Keratinocyte (primary cell): ENCODE results near the gene TSPEAR. TPM values are rescaled to one million over a fixed set of nuclear protein-coding genes. Genes with fewer than 3 reads are reported as not detected.

Source experiments
- DNase-seq: peaks from one replicate; pipeline ENCODE4 v3.0.0-alpha.2; 2011; ENCODE audit warnings: low read depth, missing footprints, low spot score
- FAIRE-seq: peaks from 2 replicates; lab custom pipeline; 2011; peaks lifted over from hg19 to GRCh38; lab: Jason Lieb, UNC
- H2AFZ ChIP-seq: 2 replicates; pipeline ENCODE4 v1.6.0; 2012; ENCODE audit warnings: low read length, control low read depth, inconsistent platforms; ENCODE audit not compliant: control insufficient read depth
- H3K27ac ChIP-seq: 2 replicates; pipeline ENCODE4 v1.5.1; 2011; ENCODE audit warnings: low read length; ENCODE audit not compliant: control insufficient read depth, insufficient read depth
- H3K27me3 ChIP-seq: 3 replicates; pipeline ENCODE4 v1.6.0; 2011; ENCODE audit warnings: low read length; ENCODE audit not compliant: control insufficient read depth, insufficient read depth; ENCODE audit errors: extremely low read depth
- H3K36me3 ChIP-seq, 2 experiments: 2 replicates in 1 of 2; 3 replicates in 1 of 2; pipeline ENCODE4 v1.5.1; 2011; ENCODE audit warnings: low read length in 2 of 2, mild to moderate bottlenecking in 1 of 2; ENCODE audit not compliant: control insufficient read depth in 2 of 2, insufficient read depth in 2 of 2; ENCODE audit errors: extremely low read depth in 1 of 2
- H3K4me1 ChIP-seq: 3 replicates; pipeline ENCODE4 v1.5.1; 2011; ENCODE audit warnings: low read length; ENCODE audit not compliant: control insufficient read depth, insufficient read depth; ENCODE audit errors: extremely low read depth
- H3K4me2 ChIP-seq: 3 replicates; pipeline ENCODE4 v1.6.0; 2011; ENCODE audit warnings: low read depth, low read length; ENCODE audit not compliant: control insufficient read depth, insufficient read depth; ENCODE audit errors: extremely low read depth
- H3K4me3 ChIP-seq, 3 experiments: fragments of 200-600 bp in 1 of 3; sonication (generic) in 1 of 3; 2 replicates in 2 of 3; 3 replicates in 1 of 3; pipeline ENCODE4 v1.5.1; 2011 to 2016; ENCODE audit warnings: low read length in 3 of 3, mild to moderate bottlenecking in 3 of 3, control low read depth in 2 of 3, inconsistent platforms in 1 of 3, low read depth in 1 of 3, mixed read lengths in 1 of 3, mixed run types in 1 of 3, moderate library complexity in 1 of 3; ENCODE audit not compliant: control insufficient read depth in 2 of 3, insufficient read depth in 2 of 3; ENCODE audit errors: extremely low read depth in 1 of 3
- H3K79me2 ChIP-seq: 2 replicates; pipeline ENCODE4 v1.6.0; 2012; ENCODE audit warnings: low read length; ENCODE audit not compliant: control insufficient read depth, insufficient read depth
- H3K9ac ChIP-seq: 3 replicates; pipeline ENCODE4 v1.6.0; 2011; ENCODE audit warnings: low read length; ENCODE audit not compliant: control insufficient read depth, insufficient read depth; ENCODE audit errors: extremely low read depth
- H3K9me1 ChIP-seq: 3 replicates; pipeline ENCODE4 v1.6.0; 2011; ENCODE audit warnings: low read length; ENCODE audit not compliant: control insufficient read depth, insufficient read depth; ENCODE audit errors: extremely low read depth
- H3K9me3 ChIP-seq: 2 replicates; pipeline ENCODE4 v1.5.1; 2012; ENCODE audit warnings: low read depth, low read length; ENCODE audit not compliant: control insufficient read depth
- H4K20me1 ChIP-seq: 3 replicates; pipeline ENCODE4 v1.6.0; 2011; ENCODE audit warnings: low read length; ENCODE audit not compliant: control insufficient read depth, insufficient read depth; ENCODE audit errors: extremely low read depth
- CTCF ChIP-seq, 3 experiments: IDR thresholded peaks in 1 of 3; conservative IDR thresholded peaks in 1 of 3; optimal IDR thresholded peaks in 1 of 3; 2 replicates in 2 of 3; 3 replicates in 1 of 3; pipeline versions ENCODE3 to v1.5.1; 2011; ENCODE audit warnings: low read length in 3 of 3, mild to moderate bottlenecking in 3 of 3, moderate library complexity in 2 of 3, control low read depth in 1 of 3, inconsistent platforms in 1 of 3; ENCODE audit not compliant: insufficient read depth in 2 of 3; ENCODE audit errors: extremely low read depth in 1 of 3
- EZH2 ChIP-seq: IDR thresholded peaks from one replicate; pipeline ENCODE4 v1.6.1; 2012; ENCODE audit warnings: inconsistent platforms, mild to moderate bottlenecking, low read length, moderate library complexity
- dilution Hi-C: fragments of 300-500 bp; cut with MboI; formaldehyde crosslinking; loops from one replicate; pipeline ENCODE4 v1.7.0; 2020; ENCODE audit warnings: low sequenced_read_pairs; ENCODE audit not compliant: extremely low pct_ligation_motif_present
- polyA plus RNA-seq, 5 experiments: library from polyadenylated mRNA; depleted of rRNA in 3 of 5; stranded (reverse) in 3 of 5; stranded (forward) in 1 of 5; unstranded in 1 of 5; fragments of >200 nt; gene quantifications; 1 replicate in 1 of 5; 2 replicates in 3 of 5; 3 replicates in 1 of 5; pipeline versions ENCODE4 v1.2.1 to v1.2.3, GENCODE V29; 2011 to 2012; ENCODE audit warnings: missing spikeins in 2 of 5, low read depth in 1 of 5, low replicate concordance in 1 of 5

Gene TSPEAR
- polyA plus RNA-seq, 1 donor (not counting 4 experiments of a cell fraction or from before 2014, with no cell fraction given) = 0.12 TPM

GRCh38 chr21:44572959-44573583 is 138.3 kb downstream of the TSPEAR start:
- no peak for FAIRE-seq

DNA sequence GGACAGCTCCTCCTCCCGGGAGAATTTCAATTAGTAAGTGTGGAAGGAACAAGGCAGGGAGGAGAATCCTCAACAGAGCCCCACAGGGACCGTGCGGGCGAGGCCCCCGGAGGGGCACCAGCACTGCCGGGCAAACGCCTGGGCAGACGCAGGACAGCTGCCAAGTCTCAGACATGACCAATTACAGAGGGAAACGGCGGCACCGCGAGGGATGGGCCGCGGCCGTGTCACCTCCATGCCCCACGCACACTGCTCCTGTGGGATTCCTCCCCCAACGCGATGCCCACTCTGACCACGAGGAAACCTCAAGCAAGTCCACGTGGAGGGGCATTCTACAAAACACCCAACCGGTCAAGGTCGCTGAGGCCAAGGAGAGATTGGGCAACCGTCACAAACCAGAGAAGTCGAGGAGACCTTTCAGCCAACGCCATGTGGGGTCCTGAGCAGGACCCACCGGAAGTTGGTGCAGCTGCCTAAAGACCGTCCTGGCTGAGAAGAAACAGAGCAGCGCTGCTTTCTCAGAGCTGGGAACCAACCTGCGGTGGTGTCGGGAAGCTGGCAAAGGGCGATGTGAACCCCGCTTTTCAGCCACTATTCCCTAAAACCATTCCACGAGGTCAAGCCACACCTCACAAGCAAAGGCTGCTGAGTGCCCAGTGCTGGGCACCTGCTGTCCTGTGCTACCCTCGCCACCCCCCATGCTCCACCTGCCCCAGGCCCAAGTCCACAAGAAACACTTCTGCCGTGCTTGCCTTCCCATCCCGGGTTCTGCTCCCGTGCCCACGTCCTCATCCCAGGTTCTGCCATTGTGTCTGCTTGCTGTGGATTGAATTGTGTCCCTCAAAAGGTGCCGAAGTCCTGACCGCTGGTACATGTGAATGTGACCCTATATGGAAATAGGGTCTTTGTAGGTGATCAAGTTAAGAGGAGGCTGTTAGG is 139.3 kb downstream of the TSPEAR start:
- Histone ChIP-seq H3K27me3 (no peaks in the 10 kb centered on the region), H2AFZ (no peak overlapping the region), H3K9me1 (no peaks in the 10 kb centered on the region), H3K9me3 (no peaks in the 10 kb centered on the region), H4K20me1 (no peaks in the 10 kb centered on the region), H3K27ac (no peak overlapping the region), H3K36me3 (no peaks in the 10 kb centered on the region), H3K4me3 (no peak overlapping the region), H3K4me2 (no peak overlapping the region), H3K79me2 (no peaks in the 10 kb centered on the region), H3K4me1 (no peaks in the 10 kb centered on the region), H3K9ac (no peak overlapping the region)
- TF ChIP-seq CTCF (optimal IDR thresholded peaks at IDR 0.05 in 1 of 3, IDR thresholded peaks at IDR 0.05 in 1 of 3, conservative IDR thresholded peaks at IDR 0.05 in 1 of 3; ENCODE audit: extremely low read depth in 1 of 3, insufficient read depth in 2 of 3, low read length in 3 of 3) (no peak), EZH2 (no peak)
- no peak for FAIRE-seq
- DNase-seq = no peak
- dilution Hi-C loops = no loop called here

More at GRCh38 chr21:44572959-44573583, 138.3 kb downstream of the TSPEAR start:
- H3K27me3 ChIP-seq = no peaks in the 10 kb centered on the region
- no peak for DNase-seq
- no peak overlapping the region for H2AFZ ChIP-seq
- no peaks in the 10 kb centered on the region for H3K9me1 ChIP-seq
- H3K9ac ChIP-seq = no peak overlapping the region
- TF ChIP-seq EZH2 (no peak), CTCF (optimal IDR thresholded peaks at IDR 0.05 in 1 of 3, IDR thresholded peaks at IDR 0.05 in 1 of 3, conservative IDR thresholded peaks at IDR 0.05 in 1 of 3; ENCODE audit: extremely low read depth in 1 of 3, insufficient read depth in 2 of 3, low read length in 3 of 3) (no peak)
- H3K27ac ChIP-seq = no peak overlapping the region
- no peaks in the 10 kb centered on the region for H3K9me3 ChIP-seq
- dilution Hi-C loops = no loop called here
- no peaks in the 10 kb centered on the region for H3K36me3 ChIP-seq
- H3K79me2 ChIP-seq = no peaks in the 10 kb centered on the region
- no peak overlapping the region for H3K4me2 ChIP-seq
- H3K4me1 ChIP-seq = no peaks in the 10 kb centered on the region
- H3K4me3 ChIP-seq = no peak overlapping the region
- H4K20me1 ChIP-seq = no peaks in the 10 kb centered on the region
